Endothelial cell of hepatic sinusoid (primary cell): ENCODE results near the gene IFNA1.

Experiments
- in situ Hi-C: cut with HindIII; loops from 2 replicates; pipeline ENCODE4 v1.10.0; 2017; ENCODE audit warnings: low sequenced_read_pairs

The IFNA1 gene

GRCh38 chr9:21440139-21440538, at the start of gene IFNA1:
Gene IFNA1, plus strand, starts transcription at chr9:21440439. Its CDS starts 69 bp downstream, at chr9:21440508.
- in situ Hi-C loops = no loop called here

- in situ Hi-C loops = no loop called here
These were observed 48.0 kb upstream of the IFNA1 start for GRCh38 chr9:21392270-21392669.

DNA sequence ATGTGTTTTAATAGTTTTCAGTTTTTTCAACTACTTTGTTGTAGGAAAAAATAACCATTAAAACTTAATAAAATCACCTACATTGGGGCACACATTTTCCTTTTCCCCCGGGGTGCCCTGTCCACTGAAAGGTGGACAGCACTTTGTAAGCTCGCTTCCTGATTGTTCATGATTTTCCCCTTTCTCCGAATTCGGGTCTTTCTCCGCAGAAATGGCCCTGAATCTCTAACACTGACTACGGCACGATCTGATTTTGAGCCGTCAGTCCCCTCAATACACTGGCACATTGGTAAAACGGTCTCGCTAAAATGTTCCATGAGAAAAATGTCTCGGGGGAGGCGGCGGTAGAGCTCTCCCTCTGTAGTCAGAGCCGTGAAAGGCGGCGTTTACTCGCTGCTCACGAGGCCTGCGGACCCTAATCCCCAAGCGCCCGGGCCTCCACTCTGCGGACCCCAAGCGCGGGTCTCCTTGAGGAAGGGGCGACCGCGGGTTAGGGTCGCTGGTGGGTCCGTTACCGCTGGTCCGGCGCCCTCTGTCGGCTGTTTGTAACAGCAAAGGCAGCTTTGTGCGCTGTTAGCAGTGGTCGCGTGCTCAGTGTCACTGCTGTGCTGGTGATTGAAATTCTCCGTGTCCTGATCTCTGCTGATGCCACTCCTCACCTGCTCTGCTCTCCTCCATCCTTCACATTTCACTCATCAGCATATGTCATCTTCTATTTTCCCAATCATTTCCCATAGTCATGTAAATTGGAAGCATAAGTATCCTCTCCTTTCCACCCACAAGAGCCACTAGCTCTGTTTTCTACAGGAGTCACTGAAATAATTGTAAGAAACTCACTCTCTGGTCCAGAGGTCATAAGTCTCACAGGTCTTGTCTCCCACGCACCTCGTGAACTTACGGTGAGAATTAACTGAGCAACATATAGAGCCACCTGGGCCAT, 44.2 kb upstream of the IFNA1 start:
- in situ Hi-C loops = no loop called here

GRCh38 chr9:21398955-21399489, 41.2 kb upstream of the IFNA1 start:
- in situ Hi-C loops = no loop called here

GRCh38 chr9:21399956-21400355, 40.3 kb upstream of the IFNA1 start:
- in situ Hi-C loops = loop anchor here (5.0 kb wide), 1 partner anchor 63 kb away; the partner anchor contains the start of gene KLHL9

GRCh38 chr9:21402386-21403251, 37.6 kb upstream of the IFNA1 start:
- in situ Hi-C loops = loop anchor here (5.0 kb wide), 1 partner anchor 65 kb away; the partner anchor contains the start of gene KLHL9

GRCh38 chr9:21404146-21404545, 36.1 kb upstream of the IFNA1 start:
- in situ Hi-C loops = loop anchor here (5.0 kb wide), 1 partner anchor 67 kb away; the partner anchor contains the start of gene KLHL9

- in situ Hi-C loops = no loop called here
These were observed 31.4 kb upstream of the IFNA1 start, which contains the start of gene IFNA8 for GRCh38 chr9:21408817-21409216. Gene IFNA8, plus strand, starts transcription at chr9:21409117. Its CDS starts 60 bp downstream, at chr9:21409177.

DNA sequence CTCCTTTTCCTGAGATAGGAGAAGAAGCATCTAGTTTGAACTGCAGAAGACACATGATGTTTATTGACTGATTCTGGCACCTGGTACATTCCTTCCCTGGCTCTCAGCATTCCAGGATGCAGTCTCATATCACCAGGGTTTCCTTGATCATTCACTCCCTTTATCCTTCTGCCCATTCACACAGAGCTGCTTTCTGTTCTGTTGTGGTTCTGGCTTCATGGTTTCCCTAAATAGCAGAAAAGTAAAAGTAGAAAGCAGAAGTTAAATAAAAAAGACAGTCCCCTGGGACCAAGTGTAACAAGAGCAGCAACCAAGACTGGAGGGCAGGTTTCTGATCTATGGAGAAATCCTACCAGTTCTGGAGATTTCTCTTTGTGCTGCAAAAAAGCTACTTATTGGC, 28.1 kb upstream of the IFNA1 start:
- in situ Hi-C loops = no loop called here

DNA sequence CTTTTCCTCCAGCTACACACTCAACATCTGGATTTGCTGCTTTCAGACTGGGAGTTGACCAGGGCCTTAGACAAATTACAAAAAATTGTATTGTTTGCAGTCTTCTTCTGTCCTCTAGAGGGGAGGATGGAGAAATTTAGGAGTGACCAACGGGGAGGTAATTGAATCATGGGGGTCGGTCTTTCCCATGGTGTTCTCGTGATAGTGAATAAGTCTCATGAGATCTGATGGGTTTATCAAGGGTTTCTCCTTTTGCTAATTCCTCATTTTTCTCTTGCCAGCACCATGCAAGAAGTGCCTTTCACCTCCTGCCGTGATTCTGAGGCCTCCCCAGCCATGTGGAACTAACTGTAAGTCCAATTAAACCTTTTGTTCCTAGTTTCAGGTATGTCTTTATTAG, 27.1 kb upstream of the IFNA1 start:
- in situ Hi-C loops = no loop called here

GRCh38 chr9:21413624-21414023, 26.6 kb upstream of the IFNA1 start:
- in situ Hi-C loops = no loop called here

- in situ Hi-C loops = no loop called here
These were observed 25.9 kb upstream of the IFNA1 start for GRCh38 chr9:21414220-21414940.

GRCh38 chr9:21415493-21416267, 24.6 kb upstream of the IFNA1 start:
- in situ Hi-C loops = no loop called here

- in situ Hi-C loops = no loop called here
These were observed 12.0 kb upstream of the IFNA1 start for GRCh38 chr9:21428235-21428634.

- in situ Hi-C loops = no loop called here
These were observed 11.0 kb upstream of the IFNA1 start for GRCh38 chr9:21429191-21429590.

DNA sequence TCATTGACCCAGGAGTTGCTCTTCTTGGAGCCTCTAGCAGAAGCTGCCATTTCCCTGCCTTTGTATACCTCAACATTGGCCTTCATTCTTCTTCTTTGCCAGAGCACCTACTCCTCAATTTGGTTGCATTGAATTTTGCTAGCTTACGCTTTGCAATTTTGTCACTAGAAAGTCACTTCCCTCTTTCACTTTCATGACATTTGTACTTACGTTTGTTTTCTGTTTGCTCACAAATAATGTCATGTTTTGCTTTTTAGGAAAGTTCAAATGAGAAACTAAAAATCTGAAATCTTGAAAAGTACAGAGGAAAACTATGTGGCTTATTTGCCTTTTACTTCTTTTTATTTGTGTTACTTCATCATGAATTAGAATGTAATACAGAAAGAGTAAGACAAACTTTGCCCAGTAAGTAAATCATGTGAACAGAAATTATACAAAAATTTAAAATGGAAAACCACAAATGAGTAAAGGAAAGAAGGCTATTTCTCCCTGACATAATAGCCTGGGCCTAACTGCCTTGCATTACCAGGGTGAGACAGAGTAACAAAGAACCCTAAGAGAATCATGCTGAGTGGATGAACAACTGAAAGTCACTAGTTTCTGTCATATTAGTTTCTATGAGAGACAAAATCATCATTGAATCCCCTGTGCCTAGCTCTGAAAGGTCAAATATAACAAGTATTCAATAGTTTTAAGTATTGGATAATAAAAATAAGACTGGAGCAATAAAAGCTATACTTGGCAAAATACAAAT, 7.4 kb upstream of the IFNA1 start:
- in situ Hi-C loops = no loop called here

- in situ Hi-C loops = loop anchor here (5.0 kb wide), 1 partner anchor 92 kb away; no protein-coding TSS in a partner anchor
These were observed 5.8 kb upstream of the IFNA1 start for GRCh38 chr9:21434202-21435014.

- in situ Hi-C loops = loop anchor here (5.0 kb wide), 1 partner anchor 93 kb away; no protein-coding TSS in a partner anchor
These were observed 5.2 kb upstream of the IFNA1 start for GRCh38 chr9:21435015-21435383.
